ENCODE measurements around the gene SRSF1.
A peak's percentile ranks its signal among the peaks of the same experiment; 100 is the strongest.

Gene SRSF1

DNA sequence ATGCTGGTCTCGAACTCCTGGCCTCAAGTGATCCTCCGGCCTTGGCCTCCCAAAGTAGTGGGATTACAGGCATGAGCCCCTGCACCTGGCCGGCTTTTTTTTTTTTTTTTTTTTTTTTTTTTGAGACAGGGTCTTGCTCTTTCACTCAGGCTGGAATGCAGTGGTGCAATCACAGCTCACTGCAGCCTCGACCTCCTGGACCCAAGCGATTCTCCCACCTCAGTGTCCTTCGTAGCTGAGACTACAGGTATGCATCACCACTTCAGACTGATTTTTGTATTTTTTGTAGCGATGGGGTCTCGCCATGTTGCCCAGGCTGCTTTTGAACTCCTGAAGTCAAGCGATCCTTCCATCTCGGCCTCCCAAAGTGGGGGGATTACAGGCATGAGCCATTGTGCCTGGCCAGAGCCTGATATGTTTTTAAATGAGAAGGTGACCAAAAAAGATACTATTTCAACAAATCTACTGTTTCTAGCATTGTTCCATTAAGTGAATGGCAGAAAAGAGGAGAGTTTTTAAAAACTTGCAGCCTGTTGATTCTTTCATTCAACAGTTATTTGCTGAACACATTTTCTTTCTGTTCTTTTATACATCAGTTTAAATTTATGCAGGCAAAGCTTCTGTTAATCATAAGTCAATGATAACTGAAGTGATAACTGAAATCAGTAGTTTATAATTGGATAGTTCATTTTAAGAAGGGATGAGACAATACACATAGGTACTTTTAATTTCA is 3.2 kb upstream of the SRSF1 start:
- no peak for DNase-seq

DNA sequence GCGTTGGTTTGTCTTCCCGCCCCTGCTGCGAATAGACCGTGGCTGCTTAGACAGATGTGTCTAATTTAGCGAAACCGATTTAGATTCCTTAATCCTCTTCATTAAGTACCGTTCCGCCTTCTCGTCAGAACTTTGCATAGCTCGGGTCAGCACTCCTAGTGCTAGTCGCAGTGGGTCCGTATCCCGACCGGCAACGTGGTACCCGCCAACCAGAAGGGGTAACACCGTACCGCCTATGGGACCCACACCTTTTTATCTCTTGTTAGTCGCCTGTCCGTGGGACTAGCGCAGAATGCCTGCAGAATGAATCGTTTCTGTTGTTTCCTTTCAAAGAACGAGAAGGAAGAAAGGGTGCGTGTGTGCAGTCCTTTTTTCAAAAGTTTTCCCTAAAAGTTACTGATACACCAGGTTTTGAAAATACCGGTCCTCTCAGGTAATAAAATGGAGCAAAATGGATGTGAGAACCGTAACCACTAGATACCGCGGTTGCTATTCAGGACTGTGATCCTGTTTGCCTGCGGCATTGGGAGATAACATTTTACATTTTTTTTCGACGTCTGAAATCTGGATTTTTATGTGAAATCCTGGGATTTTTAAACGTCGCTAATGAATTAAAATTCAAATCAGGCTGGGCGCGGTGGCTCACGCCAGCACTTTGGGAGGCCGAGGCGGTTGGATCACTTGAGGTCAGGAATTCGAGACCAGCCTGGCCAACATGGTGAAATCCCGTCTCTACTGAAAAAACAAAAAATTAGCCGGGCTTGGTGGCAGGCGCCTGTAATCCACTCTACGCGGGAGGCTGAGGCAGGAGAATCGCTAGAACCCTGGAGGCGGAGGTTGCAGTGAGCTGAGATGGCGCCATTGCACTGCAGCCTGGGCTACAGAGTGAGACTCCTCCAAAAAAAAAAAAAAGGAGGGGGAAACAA is 998 bp upstream of the SRSF1 start:
- DNase-seq: no peak

DNA sequence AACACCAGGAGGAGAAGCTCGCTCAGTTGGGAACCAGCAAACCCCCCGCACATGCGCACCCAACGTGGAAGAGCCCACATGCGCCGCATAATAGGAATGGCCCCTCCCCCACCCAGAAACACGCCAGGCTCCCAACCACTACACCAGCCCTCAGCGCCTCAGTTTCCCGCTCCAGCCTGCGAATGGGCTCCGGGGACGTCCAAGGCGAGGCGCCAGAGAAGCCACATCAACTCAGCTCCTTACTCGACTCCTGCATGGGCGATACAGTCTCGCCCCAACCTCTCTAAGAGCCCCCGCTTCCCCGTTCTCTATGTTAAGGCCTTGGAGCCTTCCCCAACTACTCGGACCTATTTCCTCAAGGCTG is 504 bp downstream of the SRSF1 start:
- DNase-seq: peak; percentile 78

DNA sequence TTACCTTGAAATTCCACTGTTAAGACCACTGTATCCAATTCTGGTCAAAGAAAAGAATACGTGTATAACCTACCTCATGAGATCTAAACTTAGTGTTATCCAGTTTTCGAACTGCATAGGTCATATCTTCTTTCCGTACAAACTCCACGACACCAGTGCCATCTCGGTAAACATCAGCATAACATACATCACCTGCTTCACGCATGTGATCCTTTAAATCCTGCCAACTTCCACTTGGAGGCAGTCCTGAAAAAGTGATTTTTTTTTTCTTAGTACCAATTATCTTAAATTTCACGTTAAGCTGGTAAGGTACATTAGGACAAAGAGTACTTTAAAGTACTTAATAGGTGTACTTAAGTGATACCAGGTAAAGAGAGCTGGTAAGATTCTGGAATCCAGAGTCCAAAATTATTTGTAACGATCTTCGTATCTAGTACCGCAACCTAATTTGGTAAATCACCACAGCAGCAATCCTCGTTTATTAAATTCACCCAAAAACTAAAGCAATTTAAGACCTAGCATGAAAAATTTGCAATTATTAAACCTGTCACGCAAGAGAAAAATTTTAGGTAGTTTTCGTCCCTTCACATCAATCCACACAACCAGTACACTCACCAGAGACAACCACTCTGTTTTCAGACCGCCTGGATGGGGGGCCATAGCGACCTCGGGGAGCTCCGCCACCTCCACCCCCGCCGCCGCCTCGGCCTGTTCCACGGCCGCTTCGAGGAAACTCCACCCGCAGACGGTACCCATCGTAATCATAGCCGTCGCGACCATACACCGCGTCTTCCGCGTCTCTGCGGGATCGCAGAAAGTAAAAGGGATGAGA is 1.1 kb downstream of the SRSF1 start:
- DNase-seq: no peak

DNA sequence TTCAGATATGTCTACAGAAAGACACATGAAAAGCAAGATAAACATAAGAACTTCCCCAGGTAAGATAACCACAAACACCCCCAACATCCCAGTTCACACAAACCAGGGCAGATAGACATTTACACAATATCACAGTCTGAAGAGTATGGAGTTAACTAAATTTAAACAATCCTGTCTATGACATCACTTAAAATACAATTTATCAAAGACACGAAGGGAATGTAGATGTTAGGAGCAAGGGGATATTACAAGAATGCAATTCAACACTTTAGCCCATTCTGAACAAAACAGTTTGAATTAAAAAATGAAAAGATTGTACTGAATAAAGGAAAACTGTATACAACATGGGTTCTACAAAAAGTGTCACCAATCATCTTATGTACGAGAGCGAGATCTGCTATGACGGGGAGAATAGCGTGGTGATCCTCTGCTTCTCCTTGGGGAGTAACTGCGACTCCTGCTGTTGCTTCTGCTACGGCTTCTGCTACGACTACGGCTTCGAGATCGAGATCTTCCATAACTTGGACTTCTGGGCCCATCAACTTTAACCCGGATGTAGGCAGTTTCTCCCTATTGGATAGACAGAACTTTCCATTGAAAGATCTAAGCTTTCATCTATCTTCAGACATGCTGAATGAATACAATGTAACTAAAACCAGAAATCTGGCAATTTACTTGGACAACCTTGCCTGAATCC is 1.9 kb downstream of the SRSF1 start:
- DNase-seq: no peak

DNA sequence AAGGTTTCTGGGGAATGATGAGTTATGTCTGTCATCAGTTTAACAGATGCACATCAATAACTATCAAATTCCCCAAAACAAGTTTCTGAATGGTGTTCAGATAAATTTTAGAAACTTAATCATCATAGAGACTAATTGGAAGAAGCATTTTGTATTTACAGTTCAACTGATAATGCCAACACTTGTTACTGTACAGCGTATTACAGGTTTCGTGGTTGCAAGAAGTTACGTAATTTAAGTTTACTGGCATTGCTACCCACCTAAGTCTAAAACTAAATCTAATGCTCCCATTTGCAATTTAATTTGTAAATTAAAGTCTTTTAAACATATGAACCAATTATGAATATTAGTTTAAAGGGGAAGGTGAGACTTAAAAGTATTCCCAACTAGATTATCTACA is 3.0 kb downstream of the SRSF1 start:
- DNase-seq: no peak

DNA sequence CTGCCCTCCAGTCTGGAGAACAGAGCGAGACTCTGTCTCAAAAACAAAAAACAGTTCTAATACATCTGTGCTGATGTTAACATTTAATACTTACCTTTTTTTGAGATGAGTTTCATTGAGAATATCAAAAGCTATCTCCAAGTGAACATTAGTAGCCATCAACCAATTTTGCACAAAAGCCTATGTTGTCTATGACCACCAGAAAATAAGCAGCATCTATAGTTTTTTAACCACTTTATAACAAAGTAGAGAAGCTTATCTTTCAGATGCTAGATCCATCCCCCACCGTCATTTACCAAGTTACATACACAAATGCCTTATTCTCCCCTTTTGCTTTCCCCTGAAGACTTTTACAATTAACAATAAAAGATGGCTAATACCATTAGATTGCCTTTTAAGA is 4.1 kb downstream of the SRSF1 start:
- DNase-seq: no peak

DNA sequence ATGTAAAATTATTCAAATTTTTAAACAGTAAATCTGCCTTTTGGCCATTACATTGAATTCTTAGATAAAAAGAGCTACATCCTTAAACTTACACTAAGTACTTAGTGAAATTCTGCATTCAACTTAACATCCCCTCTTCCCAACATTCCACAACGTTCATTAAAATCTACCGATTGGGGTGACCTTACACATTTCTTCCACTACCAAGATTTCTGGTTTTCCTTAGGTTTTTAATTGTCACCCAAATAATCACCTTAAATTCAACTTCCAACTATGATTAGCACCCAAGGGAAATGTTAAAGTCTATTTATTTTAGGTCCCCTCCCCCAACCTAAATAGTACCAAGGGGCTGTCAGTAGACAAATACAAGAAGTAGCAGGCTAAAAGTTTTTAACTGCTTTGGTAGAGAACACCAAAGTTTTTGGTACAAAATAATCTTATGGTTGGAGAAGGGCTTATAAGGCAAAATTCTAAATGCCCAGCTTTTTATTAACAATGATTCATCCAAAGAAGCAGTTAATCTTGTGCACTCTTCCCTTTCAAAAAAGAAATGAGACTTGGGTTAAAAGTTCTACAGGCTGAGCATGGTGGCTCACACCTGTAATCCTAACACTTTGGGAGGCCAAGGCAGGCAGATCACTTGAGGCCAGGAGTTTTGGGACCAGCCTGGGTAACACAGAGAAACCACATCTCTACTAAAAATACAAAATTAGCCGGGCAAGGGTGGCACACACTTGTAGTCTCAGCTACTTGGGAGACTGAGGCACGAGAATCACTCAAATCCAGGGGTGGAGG is 4.7 kb downstream of the SRSF1 start:
- DNase-seq: no peak

DNA sequence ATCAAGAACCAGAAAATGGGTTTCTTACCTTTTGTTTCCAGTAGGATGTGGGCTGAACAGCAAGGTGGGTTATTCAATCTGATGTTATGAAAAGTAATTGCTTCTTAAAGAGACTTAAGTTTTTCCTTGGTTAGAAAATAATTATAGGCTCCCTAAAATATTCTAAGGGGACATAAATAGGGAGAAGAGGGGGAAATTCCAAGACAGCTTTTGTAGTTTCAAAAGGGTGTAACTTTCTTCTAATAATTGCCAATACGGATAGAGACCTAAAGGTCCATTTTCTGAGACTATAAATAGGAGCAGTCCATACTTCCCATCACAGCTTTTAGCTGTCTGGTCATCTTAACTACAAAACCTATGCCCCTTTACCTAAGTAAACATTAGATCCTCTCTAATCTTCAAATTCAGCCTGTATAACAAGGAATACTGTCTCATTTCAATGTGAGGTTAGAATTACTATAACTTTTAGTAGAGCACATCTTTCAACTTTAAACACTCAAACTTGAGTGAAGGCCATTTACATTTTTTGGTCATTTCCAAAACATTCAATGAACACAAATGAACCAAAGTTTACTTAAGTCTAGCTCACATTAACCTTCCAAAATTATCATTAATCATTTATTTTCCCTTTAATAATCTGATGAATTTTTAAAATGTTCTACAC is 5.5 kb downstream of the SRSF1 start:
- DNase-seq: no peak

DNA sequence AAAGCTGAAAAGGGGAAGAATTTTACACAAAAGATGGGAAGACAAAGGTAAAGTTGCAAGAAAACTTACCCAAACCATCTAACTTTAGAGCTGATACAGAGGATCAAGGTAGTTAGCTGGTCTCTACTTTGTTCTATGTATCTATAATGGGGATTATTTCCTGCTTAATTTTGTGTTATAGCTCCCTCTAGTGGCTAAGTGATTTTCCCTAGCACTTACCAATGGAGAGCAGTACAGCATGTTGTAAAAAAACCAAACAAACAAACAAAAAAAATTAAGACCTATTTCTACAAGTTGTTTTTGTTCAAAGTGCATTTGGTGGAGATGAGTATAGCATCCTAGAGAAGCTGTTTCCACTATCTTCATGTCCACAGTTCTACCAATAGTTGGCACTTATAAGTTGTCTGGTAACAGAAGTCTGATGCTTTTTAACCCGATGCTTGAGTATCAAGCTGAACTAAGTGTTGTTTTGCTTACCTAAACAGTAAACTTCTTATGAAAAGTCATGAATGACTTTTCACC is 7.5 kb downstream of the SRSF1 start:
- peak; percentile 63 for DNase-seq

DNA sequence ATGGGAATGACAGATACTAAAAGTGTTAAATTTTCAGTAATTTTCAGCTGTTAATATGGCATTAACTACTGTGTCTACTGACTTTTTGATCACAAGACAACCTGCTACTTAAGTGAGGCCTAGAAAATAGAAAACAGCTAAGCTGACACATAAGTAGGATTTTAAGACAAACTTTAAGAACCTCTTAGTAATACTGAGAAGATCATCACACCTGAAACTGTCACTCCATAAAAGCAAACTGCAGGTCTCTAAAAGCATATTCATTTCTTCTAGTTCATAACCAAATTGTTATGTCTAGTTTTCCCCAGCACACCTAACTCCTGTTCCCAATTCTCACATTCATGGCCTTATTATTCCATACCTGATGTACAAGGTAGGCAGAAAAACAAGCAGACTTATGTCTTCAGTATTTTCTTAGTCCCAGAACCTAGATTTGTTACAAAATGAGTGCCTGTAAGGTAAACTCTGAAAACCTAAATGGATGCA is 8.0 kb downstream of the SRSF1 start:
- DNase-seq: no peak

DNA sequence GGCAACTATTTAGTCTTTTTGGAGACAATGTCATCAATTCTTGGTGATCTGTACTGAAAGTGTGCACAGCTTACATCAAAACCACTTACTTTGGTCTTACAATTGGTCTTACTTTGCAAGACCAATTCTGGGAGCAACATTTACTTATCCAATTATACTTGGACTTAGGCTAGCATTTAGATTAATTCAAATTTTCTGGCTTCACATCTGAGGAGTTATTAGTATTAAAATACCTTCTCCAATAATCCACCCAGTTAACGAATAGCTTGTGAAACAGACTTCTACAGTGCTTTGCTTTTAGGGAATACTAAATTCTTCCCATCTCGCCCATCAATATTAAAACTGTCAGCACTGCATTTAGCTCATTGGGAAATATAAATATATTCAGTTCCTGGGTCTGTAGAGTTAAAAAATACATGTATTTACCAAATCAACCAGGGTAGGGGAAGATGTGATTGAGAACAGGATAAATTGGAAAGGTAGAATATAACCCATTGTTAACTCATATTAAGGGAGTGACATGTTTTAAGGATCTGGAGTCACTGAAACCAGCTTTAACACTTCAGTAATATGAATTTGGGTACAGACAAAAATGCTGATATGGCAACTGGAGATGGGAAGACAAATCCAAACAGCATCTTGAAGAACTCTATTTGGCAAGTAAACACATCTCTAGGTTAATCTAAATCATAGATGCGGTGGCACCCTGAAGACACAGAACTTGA is 9.8 kb downstream of the SRSF1 start:
- DNase-seq: no peak

DNA sequence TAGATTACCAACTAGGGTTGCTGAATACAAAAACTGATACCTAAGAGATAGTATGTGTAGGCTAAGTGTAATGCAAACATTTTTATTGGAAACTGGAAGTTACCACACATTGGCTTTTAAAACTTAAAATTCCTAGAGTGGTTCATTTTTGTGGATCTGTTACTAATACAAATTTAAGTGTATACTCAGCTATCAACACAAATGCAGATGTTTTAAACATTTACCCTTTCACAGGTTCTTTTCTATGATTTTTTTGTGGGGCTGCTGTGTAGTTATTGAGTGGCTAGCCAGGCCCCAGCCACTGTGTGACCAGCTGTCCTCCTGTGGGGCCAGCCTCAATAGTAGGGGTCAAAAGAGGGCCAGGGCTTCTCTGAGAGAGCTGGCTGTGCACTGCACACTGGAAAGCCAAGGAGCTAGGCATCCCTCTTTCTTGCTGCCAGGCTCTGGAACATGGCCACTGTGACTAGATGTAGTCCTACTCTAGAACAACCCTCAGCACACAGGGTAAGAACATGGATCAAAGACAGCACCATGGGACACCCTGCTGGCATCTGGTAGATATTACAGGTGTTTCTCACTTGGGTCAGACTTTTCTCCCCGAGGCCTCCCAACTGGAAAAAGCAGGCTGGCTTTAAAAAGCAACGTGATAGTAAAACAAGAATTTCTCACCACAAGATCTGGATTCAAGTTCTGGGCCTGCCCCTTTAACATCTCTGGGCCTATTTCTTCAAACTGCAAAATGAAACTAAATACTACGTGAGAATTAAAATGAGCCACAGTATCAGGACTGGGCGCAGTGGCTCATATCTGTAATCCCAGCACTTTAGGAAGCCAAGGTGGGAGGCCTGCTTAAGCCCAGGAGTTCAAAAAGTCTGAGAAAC is 11.7 kb downstream of the SRSF1 start:
- DNase-seq: peak; percentile 78

DNA sequence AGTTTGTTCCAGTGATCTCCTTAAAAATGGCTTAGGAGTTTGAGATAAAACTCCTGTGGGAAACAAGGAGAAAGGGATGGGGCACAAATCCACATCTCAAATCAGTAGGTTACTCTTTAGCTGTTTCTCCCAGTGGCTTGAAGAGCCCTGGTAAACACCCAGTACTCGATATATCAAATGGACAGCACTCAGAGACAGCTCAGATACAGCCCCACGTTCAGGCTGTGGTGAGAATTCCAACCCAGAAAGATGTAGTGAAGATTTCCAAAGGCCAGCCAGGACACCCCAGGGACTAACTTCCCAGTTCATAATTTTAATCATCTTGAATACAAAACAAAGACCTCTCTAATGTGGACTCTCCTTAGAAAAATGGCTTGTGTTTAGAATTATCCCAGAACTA is 12.6 kb downstream of the SRSF1 start:
- DNase-seq: no peak

DNA sequence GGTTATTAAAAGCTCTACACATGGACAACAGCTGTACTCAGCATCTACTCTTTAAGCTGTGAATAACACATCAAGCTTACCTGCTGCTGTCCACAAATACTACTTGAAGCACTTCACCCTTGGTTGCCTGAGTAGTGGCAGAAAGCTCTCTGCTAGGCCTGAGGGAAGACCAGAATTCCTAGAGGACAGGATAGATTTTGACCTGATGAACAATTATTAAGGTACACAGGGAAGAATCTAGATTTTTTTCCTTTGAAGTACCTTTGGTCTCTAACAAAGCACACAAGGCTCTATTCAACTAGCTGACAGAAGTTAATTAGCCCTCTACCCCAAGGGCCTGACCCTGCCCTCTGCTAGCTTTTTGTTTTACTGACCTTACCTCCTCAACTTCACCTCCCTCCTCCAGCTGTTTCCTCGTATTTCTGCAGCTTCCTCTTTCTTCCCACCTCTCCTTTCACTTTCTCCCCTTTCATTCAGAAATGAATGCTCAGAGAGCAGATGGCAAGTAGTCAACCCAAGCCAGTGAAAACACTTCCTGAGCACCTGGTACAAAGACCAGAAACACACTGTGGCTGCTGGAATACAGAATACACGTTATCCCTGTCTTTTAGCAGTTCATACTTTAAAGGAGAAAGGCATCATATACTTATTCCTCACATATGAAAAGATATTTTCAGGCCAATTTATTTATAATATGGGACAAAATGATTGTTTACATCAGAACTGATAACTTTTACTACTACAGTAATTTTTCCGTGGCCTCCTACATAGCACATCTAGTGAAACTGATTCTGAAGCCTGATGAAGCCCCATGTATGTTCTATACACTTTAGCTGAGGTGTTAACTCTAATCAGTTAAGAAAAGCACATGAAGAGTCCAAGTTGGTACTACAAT is 13.3 kb downstream of the SRSF1 start:
- DNase-seq: no peak

DNA sequence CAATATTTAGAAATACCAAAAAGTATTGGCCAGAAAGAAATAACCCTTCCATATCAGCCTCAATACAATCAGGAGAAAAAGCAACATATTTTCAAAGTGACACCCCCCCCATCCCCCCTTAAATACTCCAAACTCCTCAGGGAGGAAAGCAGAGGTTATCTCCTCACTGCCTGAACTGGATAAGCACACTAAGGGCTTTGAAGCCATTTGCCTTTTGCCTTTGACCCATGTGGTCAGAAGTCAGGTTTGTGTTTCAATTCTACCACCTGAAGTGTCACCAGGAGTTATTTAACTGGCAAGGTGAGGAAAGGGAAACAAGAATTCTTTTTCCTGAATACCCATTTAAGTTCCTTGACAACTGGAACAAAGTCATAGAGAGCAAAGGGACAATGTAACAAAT is 15.5 kb downstream of the SRSF1 start:
- DNase-seq: no peak

DNA sequence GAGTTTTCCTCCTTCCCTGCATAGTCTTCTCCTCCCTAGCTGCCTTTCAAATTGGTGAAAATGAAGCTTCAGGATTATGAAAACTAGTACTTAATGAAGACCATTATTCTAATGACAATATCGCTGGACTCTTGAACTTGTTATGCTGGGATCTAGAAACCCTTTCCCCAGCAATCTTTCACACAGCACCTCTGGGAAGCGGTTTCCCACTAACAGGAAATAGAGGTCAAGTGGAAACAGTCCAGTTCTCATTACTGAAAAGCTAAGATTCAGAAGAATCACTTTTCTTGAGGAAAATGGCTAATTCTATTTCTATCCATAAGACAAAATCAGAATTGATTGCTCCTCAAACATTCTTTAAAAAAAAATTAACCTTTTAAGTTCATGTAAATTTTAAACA is 17.0 kb downstream of the SRSF1 start:
- no peak for DNase-seq

Measured in HCEC 1CT (cell line).